Measurements from ENCODE around the gene TAPBPL. TPM values are rescaled to one million over a fixed set of nuclear protein-coding genes. Genes with fewer than 3 reads are reported as not detected.

TAPBPL gene
- total and polyA plus RNA-seq, 2 donors from 2014 or later = 34.5 to 44.7 TPM

GRCh38 chr12:6468283-6468575, 16.4 kb downstream of the TAPBPL start:
- no peaks in the 10 kb centered on the region for H3K9me3 ChIP-seq (ENCODE audit: control insufficient read depth in 2 of 3, insufficient read depth in 1 of 3, low read length in 3 of 3)
- no peak for FAIRE-seq
- peaks cover 3 to 12% (median 4%) of the 10 kb centered on the region in 3 donors for H3K4me1 ChIP-seq (ENCODE audit: control insufficient read depth in 2 of 3, insufficient read depth in 2 of 3, low read depth in 1 of 3, low read length in 3 of 3)
- TF ChIP-seq CTCF (IDR thresholded peaks at IDR 0.05; ENCODE audit: borderline replicate concordance, extremely low read depth, insufficient read depth) = no peak
- peaks cover 0 to 15% (median 2%) of the 10 kb centered on the region in 3 donors for H3K36me3 ChIP-seq (ENCODE audit: control insufficient read depth in 2 of 3, insufficient read depth in 3 of 3, low read length in 3 of 3)
- intact Hi-C loops (cut with DNase I) = loop anchor here (10.0 kb wide), 1 partner anchor 53 kb away; no protein-coding TSS in a partner anchor
- no peaks in the 10 kb centered on the region for H3K27me3 ChIP-seq (ENCODE audit: control insufficient read depth, insufficient read depth, low read length)
- H3K27ac ChIP-seq (ENCODE audit: low read depth in 2 of 2, low read length in 2 of 2) = no peak overlapping the region
- no peak overlapping the region for H3K9ac ChIP-seq (ENCODE audit: low read length in 3 of 3)
- no peak overlapping the region for H3K4me3 ChIP-seq (ENCODE audit: low read length in 3 of 3)
- no peak for DNase-seq

GRCh38 chr12:6469092-6469491, 17.2 kb downstream of the TAPBPL start:
- Histone ChIP-seq H3K9ac (ENCODE audit: low read length in 3 of 3) (no peak overlapping the region), H3K4me3 (ENCODE audit: low read length in 3 of 3) (no peak overlapping the region), H3K4me1 (ENCODE audit: control insufficient read depth in 2 of 3, insufficient read depth in 2 of 3, low read depth in 1 of 3, low read length in 3 of 3) (peaks cover 3 to 12% (median 4%) of the 10 kb centered on the region in 3 donors), H3K27ac (ENCODE audit: low read depth in 2 of 2, low read length in 2 of 2) (no peak overlapping the region), H3K36me3 (ENCODE audit: control insufficient read depth in 2 of 3, insufficient read depth in 3 of 3, low read length in 3 of 3) (peaks cover 0 to 11% (median 2%) of the 10 kb centered on the region in 3 donors), H3K27me3 (ENCODE audit: control insufficient read depth, insufficient read depth, low read length) (no peaks in the 10 kb centered on the region), H3K9me3 (ENCODE audit: control insufficient read depth in 2 of 3, insufficient read depth in 1 of 3, low read length in 3 of 3) (no peaks in the 10 kb centered on the region)
- TF ChIP-seq CTCF (IDR thresholded peaks at IDR 0.05; ENCODE audit: borderline replicate concordance, extremely low read depth, insufficient read depth) = no peak
- intact Hi-C loops (cut with DNase I) = loop anchor here (10.0 kb wide), 1 partner anchor 54 kb away; no protein-coding TSS in a partner anchor
- FAIRE-seq (no peak), DNase-seq (no peak)

GRCh38 chr12:6469609-6470374, 17.9 kb downstream of the TAPBPL start:
- TF ChIP-seq CTCF (IDR thresholded peaks at IDR 0.05; ENCODE audit: borderline replicate concordance, extremely low read depth, insufficient read depth) = no peak
- no peaks in the 10 kb centered on the region for H3K9me3 ChIP-seq (ENCODE audit: control insufficient read depth in 2 of 3, insufficient read depth in 1 of 3, low read length in 3 of 3)
- intact Hi-C loops (cut with DNase I) = loop anchor here (10.0 kb wide), 1 partner anchor 55 kb away; no protein-coding TSS in a partner anchor
- peaks cover 0 to 6% (median 2%) of the 10 kb centered on the region in 3 donors for H3K36me3 ChIP-seq (ENCODE audit: control insufficient read depth in 2 of 3, insufficient read depth in 3 of 3, low read length in 3 of 3)
- DNase-seq (peak in 1 of 5 donors; percentile 8), FAIRE-seq (no peak)
- H3K27me3 ChIP-seq (ENCODE audit: control insufficient read depth, insufficient read depth, low read length) = no peaks in the 10 kb centered on the region
- peak overlapping the region; percentile 69 to 80 for H3K27ac ChIP-seq (ENCODE audit: low read depth in 2 of 2, low read length in 2 of 2)
- peak overlapping the region; percentile 29 to 80 (median 80) for H3K9ac ChIP-seq (ENCODE audit: low read length in 3 of 3)
- H3K4me1 ChIP-seq (ENCODE audit: control insufficient read depth in 2 of 3, insufficient read depth in 2 of 3, low read depth in 1 of 3, low read length in 3 of 3) = peaks cover 3 to 12% (median 4%) of the 10 kb centered on the region in 3 donors
- peak overlapping the region; percentile 76 to 91 (median 78) for H3K4me3 ChIP-seq (ENCODE audit: low read length in 3 of 3)
